Thoracic aorta (tissue), 2 donors: ENCODE data around the gene AKAIN1. TPM values are rescaled to one million over a fixed set of nuclear protein-coding genes. Genes with fewer than 3 reads are reported as not detected.

ENCODE experiments used
- ATAC-seq: fragments of 150-250 bp; one replicate; pipeline ENCODE4 v1.8.0; 2017; ENCODE audit warnings: low read depth; ENCODE audit not compliant: insufficient number of reproducible peaks, low FRiP score
- DNase-seq: peaks from one replicate; pipeline ENCODE4 v3.0.0-alpha.2; 2020; ENCODE audit warnings: low spot score
- H3K27ac ChIP-seq, 2 donors: fragments of 200-600 bp; sonication (generic); 1 replicate in 1 of 2; 2 replicates in 1 of 2; pipeline ENCODE4 v1.5.1; 2016; ENCODE audit warnings: mild to moderate bottlenecking in 2 of 2, moderate library complexity in 2 of 2
- H3K27me3 ChIP-seq: fragments of 200-600 bp; sonication (generic); replicated peaks from 2 replicates; pipeline ENCODE4 v1.6.0; 2016; ENCODE audit warnings: mild to moderate bottlenecking; ENCODE audit not compliant: insufficient read depth
- H3K36me3 ChIP-seq: fragments of 200-600 bp; sonication (generic); one replicate; pipeline ENCODE4 v1.5.1; 2016
- H3K4me1 ChIP-seq, 2 donors: fragments of 200-600 bp; sonication (generic); 1 replicate in 1 of 2; 2 replicates in 1 of 2; pipeline versions ENCODE4 v1.5.1 to v1.6.0; 2016; ENCODE audit warnings: low read depth in 2 of 2, mild to moderate bottlenecking in 1 of 2; ENCODE audit not compliant: control insufficient read depth in 1 of 2
- H3K4me3 ChIP-seq: fragments of 200-600 bp; sonication (generic); 2 replicates; pipeline ENCODE4 v1.5.1; 2016; ENCODE audit warnings: mild to moderate bottlenecking
- H3K9me3 ChIP-seq: fragments of 200-600 bp; sonication (generic); 2 replicates; pipeline ENCODE4 v1.5.1; 2016
- total RNA-seq, 2 donors: library from RNA; depleted of rRNA; stranded (reverse); fragments of >200 nt; gene quantifications; one replicate each; pipeline versions ENCODE4 v1.1.0 to v1.2.3, GENCODE V29; 2016
- TF ChIP-seq, protein P1 (sequence below): fragments of 200-600 bp; sonication (generic); IDR thresholded peaks from one replicate; pipeline ENCODE4 v1.5.1; 2019; ENCODE audit warnings: antibody characterized with exemption

The AKAIN1 gene
- total RNA-seq, 2 donors from 2014 or later, result not detected

DNA sequence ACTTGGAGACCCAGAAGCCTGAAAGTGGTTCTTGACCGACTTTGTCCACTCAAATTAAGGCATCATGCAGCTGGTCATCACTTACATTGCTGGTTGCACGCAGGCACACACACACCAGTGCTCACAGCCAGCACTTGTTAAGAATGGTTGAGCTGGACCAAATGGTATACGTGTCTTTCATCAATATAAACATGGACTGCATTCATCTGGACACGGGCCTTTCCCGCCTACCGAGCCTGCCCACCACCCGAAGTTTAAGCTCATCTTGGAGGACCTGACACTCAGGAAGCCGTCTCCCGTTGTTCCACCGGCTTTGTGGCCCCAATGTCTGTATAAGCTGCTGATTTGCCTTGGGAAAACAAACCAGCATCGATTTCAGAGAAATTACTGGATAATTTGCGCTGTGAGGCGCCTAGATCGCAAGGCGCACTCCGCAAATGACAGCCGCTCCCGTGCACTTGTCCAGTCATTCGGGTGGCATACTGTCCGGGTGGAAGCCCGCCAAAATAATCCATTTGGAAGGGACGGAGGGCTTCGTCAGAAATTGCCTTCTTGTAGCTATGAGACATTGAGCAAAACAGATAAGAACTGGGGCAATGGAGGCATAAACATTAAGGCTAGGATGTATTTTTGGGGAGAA lies 40.1 kb upstream of the AKAIN1 start:
- Histone ChIP-seq H3K4me1 (peaks cover 15 to 31% of the 10 kb centered on the region in 2 donors), H3K27ac (peak overlapping the region; percentile 98), H3K27me3 (no peaks in the 10 kb centered on the region), H3K9me3 (no peaks in the 10 kb centered on the region), H3K4me3 (peak overlapping the region; percentile 98), H3K36me3 (peaks cover 7% of the 10 kb centered on the region)
- DNase-seq (no peak), ATAC-seq (peak; percentile 29)
- TF ChIP-seq, protein P1, sequence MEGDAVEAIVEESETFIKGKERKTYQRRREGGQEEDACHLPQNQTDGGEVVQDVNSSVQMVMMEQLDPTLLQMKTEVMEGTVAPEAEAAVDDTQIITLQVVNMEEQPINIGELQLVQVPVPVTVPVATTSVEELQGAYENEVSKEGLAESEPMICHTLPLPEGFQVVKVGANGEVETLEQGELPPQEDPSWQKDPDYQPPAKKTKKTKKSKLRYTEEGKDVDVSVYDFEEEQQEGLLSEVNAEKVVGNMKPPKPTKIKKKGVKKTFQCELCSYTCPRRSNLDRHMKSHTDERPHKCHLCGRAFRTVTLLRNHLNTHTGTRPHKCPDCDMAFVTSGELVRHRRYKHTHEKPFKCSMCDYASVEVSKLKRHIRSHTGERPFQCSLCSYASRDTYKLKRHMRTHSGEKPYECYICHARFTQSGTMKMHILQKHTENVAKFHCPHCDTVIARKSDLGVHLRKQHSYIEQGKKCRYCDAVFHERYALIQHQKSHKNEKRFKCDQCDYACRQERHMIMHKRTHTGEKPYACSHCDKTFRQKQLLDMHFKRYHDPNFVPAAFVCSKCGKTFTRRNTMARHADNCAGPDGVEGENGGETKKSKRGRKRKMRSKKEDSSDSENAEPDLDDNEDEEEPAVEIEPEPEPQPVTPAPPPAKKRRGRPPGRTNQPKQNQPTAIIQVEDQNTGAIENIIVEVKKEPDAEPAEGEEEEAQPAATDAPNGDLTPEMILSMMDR, result no peak

- Histone ChIP-seq H3K36me3 (no peaks in the 10 kb centered on the region), H3K27me3 (no peaks in the 10 kb centered on the region), H3K4me1 (no peaks in the 10 kb centered on the region), H3K9me3 (no peaks in the 10 kb centered on the region), H3K27ac (no peak overlapping the region), H3K4me3 (no peak overlapping the region)
- ATAC-seq (no peak), DNase-seq (no peak)
- TF ChIP-seq, protein P1, result no peak
Observed at GRCh38 chr18:5214583-5215351, 17.7 kb upstream of the AKAIN1 start.

DNA sequence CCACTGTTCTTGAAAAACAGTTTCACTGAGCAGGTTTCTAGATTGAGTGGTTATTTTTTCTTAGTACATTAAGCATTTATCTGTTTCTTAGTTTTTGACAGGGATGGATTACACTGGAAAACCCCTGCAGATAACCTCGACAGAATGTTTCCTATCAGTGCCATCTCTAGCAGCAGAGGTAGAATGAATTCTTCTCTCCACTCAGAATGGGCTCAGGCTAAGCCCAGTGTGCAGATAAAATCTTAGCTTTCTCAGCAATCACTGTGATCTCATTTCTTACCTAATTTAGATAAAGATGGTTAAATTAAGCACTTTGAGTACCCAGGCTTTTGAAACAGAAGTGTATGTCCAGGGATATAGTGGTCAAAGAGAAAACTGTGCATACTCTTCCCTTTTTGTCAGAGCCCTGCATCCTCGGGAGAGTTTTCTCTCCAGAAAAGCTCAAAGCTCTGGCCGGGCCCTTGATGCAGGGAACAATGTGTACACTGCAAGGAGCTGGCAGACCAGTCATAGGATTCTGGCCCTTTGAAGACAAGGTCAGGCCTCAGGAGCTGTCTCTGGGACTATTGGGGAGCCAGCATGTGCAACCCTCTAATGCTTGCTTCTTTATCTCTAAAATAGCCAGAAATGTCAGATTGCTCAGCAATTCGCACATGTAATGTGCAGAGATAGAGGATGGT lies 10.6 kb upstream of the AKAIN1 start:
- Histone ChIP-seq H3K27me3 (no peaks in the 10 kb centered on the region), H3K9me3 (no peaks in the 10 kb centered on the region), H3K4me3 (no peak overlapping the region), H3K36me3 (no peaks in the 10 kb centered on the region), H3K27ac (no peak overlapping the region), H3K4me1 (no peaks in the 10 kb centered on the region)
- ATAC-seq, result no peak
- no peak for DNase-seq
- TF ChIP-seq, protein P1, result no peak

- H3K9me3 ChIP-seq, result no peaks in the 10 kb centered on the region
- TF ChIP-seq, protein P1, result no peak
- H3K27ac ChIP-seq, result no peak overlapping the region
- H3K4me3 ChIP-seq, result no peak overlapping the region
- no peaks in the 10 kb centered on the region for H3K4me1 ChIP-seq
- no peaks in the 10 kb centered on the region for H3K27me3 ChIP-seq
- DNase-seq (no peak), ATAC-seq (no peak)
- H3K36me3 ChIP-seq, result no peaks in the 10 kb centered on the region
Observed at GRCh38 chr18:5198311-5198710, 1.3 kb upstream of the AKAIN1 start.

- TF ChIP-seq, protein P1, result no peak
- Histone ChIP-seq H3K27me3 (no peaks in the 10 kb centered on the region), H3K4me3 (no peak overlapping the region), H3K36me3 (no peaks in the 10 kb centered on the region), H3K27ac (no peak overlapping the region), H3K4me1 (no peaks in the 10 kb centered on the region), H3K9me3 (no peaks in the 10 kb centered on the region)
- no peak for DNase-seq
- no peak for ATAC-seq
Observed at GRCh38 chr18:5197461-5197860, 404 bp upstream of the AKAIN1 start.
